Tibial artery (tissue), 4 donors: ENCODE measurements around the gene FOXRED2.

Experiments used
- DNase-seq, 2 donors: peaks; one replicate each; pipeline ENCODE4 v3.0.0-alpha.2; 2019
- H3K27ac ChIP-seq, 2 donors: fragments of 200-600 bp; sonication (generic) in 1 of 2; 1 replicate in 1 of 2; 2 replicates in 1 of 2; pipeline ENCODE4 v1.5.1; 2018 to 2019; ENCODE audit warnings: mild to moderate bottlenecking in 1 of 2
- H3K27me3 ChIP-seq, 2 donors: fragments of 200-600 bp; sonication (generic) in 1 of 2; one replicate each; pipeline versions ENCODE4 v1.5.1 to v1.6.0; 2016 to 2019
- H3K36me3 ChIP-seq, 3 donors: fragments of 200-600 bp; sonication (generic) in 2 of 3; one replicate each; pipeline ENCODE4 v1.5.1; 2016 to 2019; ENCODE audit warnings: mild to moderate bottlenecking in 2 of 3
- H3K4me1 ChIP-seq, 4 donors: fragments of 200-600 bp; sonication (generic) in 2 of 4; 1 replicate in 3 of 4; 2 replicates in 1 of 4; pipeline ENCODE4 v1.5.1; 2016 to 2019
- H3K4me3 ChIP-seq, 2 donors: fragments of 200-600 bp; sonication (generic) in 1 of 2; 1 replicate in 1 of 2; 2 replicates in 1 of 2; pipeline ENCODE4 v1.5.1; 2018 to 2019; ENCODE audit warnings: mild to moderate bottlenecking in 2 of 2
- H3K9me3 ChIP-seq, 3 donors: fragments of 200-600 bp; sonication (generic) in 1 of 3; one replicate each; pipeline ENCODE4 v1.5.1; 2016 to 2019
- CTCF ChIP-seq, 2 experiments: fragments of 200-600 bp in 1 of 2; fragments of 450-650 bp in 1 of 2; IDR thresholded peaks; one replicate each; pipeline ENCODE4 v1.5.1; 2017 to 2019; ENCODE audit warnings: antibody characterized with exemption in 2 of 2, mild to moderate bottlenecking in 1 of 2, moderate library complexity in 1 of 2
- intact Hi-C: fragments of 100-400 bp; cut with DNase I; formaldehyde crosslinking; loops from one replicate; pipeline ENCODE4 v1.15.0; 2023; ENCODE audit warnings: low total_unique reads

FOXRED2 gene

GRCh38 chr22:36440429-36441002, 66.3 kb downstream of the FOXRED2 start:
- TF ChIP-seq CTCF (IDR thresholded peaks at IDR 0.05) = no peak
- Histone ChIP-seq H3K36me3 (no peaks in the 10 kb centered on the region), H3K4me1 (peaks cover 0 to 5% (median 1%) of the 10 kb centered on the region in 4 donors), H3K27me3 (no peaks in the 10 kb centered on the region), H3K9me3 (no peaks in the 10 kb centered on the region), H3K27ac (no peak overlapping the region), H3K4me3 (no peak overlapping the region)
- DNase-seq = no peak
- intact Hi-C loops = no loop called here

- no peaks in the 10 kb centered on the region for H3K36me3 ChIP-seq
- no peak for TF ChIP-seq CTCF (IDR thresholded peaks at IDR 0.05)
- DNase-seq = no peak
- H3K4me1 ChIP-seq = peaks cover 0 to 5% (median 1%) of the 10 kb centered on the region in 4 donors
- no peak overlapping the region for H3K4me3 ChIP-seq
- no peaks in the 10 kb centered on the region for H3K9me3 ChIP-seq
- no peak overlapping the region for H3K27ac ChIP-seq
- H3K27me3 ChIP-seq = no peaks in the 10 kb centered on the region
- intact Hi-C loops = no loop called here
Observed at GRCh38 chr22:36439481-36440271, 67.2 kb downstream of the FOXRED2 start.
